AG04450 (cell line): ENCODE measurements around the gene TEP1. TPM values are rescaled to one million over a fixed set of nuclear protein-coding genes. Genes with fewer than 3 reads are reported as not detected.

Experiments used
- CTCF ChIA-PET: fragments of 300-600, 350-600 bp; formaldehyde crosslinking; extraction: SDS; loops from one replicate; lab custom pipeline; 2022; ENCODE audit warnings: antibody characterized with exemption, inconsistent platforms; lab: Charles Lee
- POLR2A ChIA-PET: fragments of 350-600 bp; formaldehyde crosslinking; extraction: SDS; loops from one replicate; lab custom pipeline; 2021; ENCODE audit warnings: antibody characterized with exemption, inconsistent platforms; lab: Yijun Ruan, JAX
- DNase-seq: peaks from one replicate; pipeline ENCODE4 v3.0.0-alpha.2; 2011; ENCODE audit warnings: low read depth, low spot score
- H3K27ac ChIP-seq: one replicate; pipeline ENCODE4 v1.5.1; 2012; ENCODE audit warnings: low read depth, low read length, control low read depth
- H3K27me3 ChIP-seq: one replicate; pipeline ENCODE4 v1.6.0; 2012; ENCODE audit warnings: low read length; ENCODE audit not compliant: control insufficient read depth, insufficient read depth
- H3K4me3 ChIP-seq: 2 replicates; pipeline ENCODE4 v1.5.1; 2011; ENCODE audit warnings: mild to moderate bottlenecking, low read depth, low read length, control low read depth
- H3K9me3 ChIP-seq: 2 replicates; pipeline ENCODE4 v1.5.1; 2012; ENCODE audit warnings: low read length; ENCODE audit not compliant: control insufficient read depth, insufficient read depth
- CTCF ChIP-seq: IDR thresholded peaks from 2 replicates; pipeline ENCODE4 v1.5.1; 2011; ENCODE audit warnings: low read depth, low read length, control low read depth, inconsistent platforms
- polyA plus RNA-seq: library from polyadenylated mRNA; depleted of rRNA; stranded (reverse); fragments of >200 nt; gene quantifications from 2 replicates; pipeline ENCODE4 v1.2.3, GENCODE V29; 2011

The TEP1 gene
- polyA plus RNA-seq, 1 experiment = 18.8 TPM

- no peaks in the 10 kb centered on the region; the same call in 1 of the 2 replicates for H3K9me3 ChIP-seq
- no peak for DNase-seq
- TF ChIP-seq CTCF = no peak
- peaks cover 3% of the 10 kb centered on the region for H3K27me3 ChIP-seq
- H3K27ac ChIP-seq = no peak overlapping the region
- POLR2A ChIA-PET = no interaction called here
- no peak overlapping the region for H3K4me3 ChIP-seq
- CTCF ChIA-PET = no interaction called here
Observed at GRCh38 chr14:20438664-20439063, 25.4 kb upstream of the TEP1 start.

- DNase-seq = no peak
- Histone ChIP-seq H3K9me3 (no peaks in the 10 kb centered on the region; the same call in 1 of the 2 replicates), H3K27ac (no peak overlapping the region), H3K27me3 (peaks cover 3% of the 10 kb centered on the region), H3K4me3 (no peak overlapping the region)
- POLR2A ChIA-PET = interaction anchor here (0.6 kb wide), 1 partner anchor 19 kb away, joined by 3 read pairs; the partner anchor contains the start of genes APEX1 and OSGEP
- CTCF ChIA-PET = interaction anchor here (4.4 kb wide), 1 partner anchor 21 kb away, joined by 22 read pairs; no protein-coding TSS in a partner anchor
- no peak for TF ChIP-seq CTCF
Observed at GRCh38 chr14:20436363-20436755, 23.1 kb upstream of the TEP1 start.

- ChIA-PET POLR2A (no interaction called here), CTCF (interaction anchor here (4.4 kb wide), 1 partner anchor 21 kb away, joined by 22 read pairs; no protein-coding TSS in a partner anchor)
- Histone ChIP-seq H3K4me3 (no peak within 1 kb of the TSS), H3K27me3 (peaks cover 3% of the 10 kb centered on the region), H3K9me3 (no peaks in the 10 kb centered on the region; the same call in 1 of the 2 replicates), H3K27ac (no peak within 1 kb of the TSS)
- DNase-seq = no peak
- no peak for TF ChIP-seq CTCF
Observed at GRCh38 chr14:20435582-20436362, 22.5 kb upstream of the TEP1 start, which contains the start of gene KLHL33. KLHL33 (minus strand) TSS chr14:20436166; CDS start chr14:20435811, 355 bp downstream.

- peaks cover 3% of the 10 kb centered on the region for H3K27me3 ChIP-seq
- H3K27ac ChIP-seq = no peak overlapping the region
- no peak overlapping the region for H3K4me3 ChIP-seq
- ChIA-PET CTCF (interaction anchor here (4.4 kb wide), 1 partner anchor 20 kb away, joined by 22 read pairs; no protein-coding TSS in a partner anchor), POLR2A (interaction anchor here (0.7 kb wide), 1 partner anchor 22 kb away, joined by 3 read pairs; the partner anchor contains the start of gene TEP1)
- no peak for TF ChIP-seq CTCF
- DNase-seq = no peak
- H3K9me3 ChIP-seq = no peaks in the 10 kb centered on the region; the same call in 1 of the 2 replicates
Observed at GRCh38 chr14:20434701-20435581, 21.6 kb upstream of the TEP1 start.
